T-helper 22 cell (primary cell): ENCODE measurements around the gene CNTFR.

ENCODE experiments used
- DNase-seq: peaks from one replicate; pipeline ENCODE4 v3.0.0-alpha.2; 2020; ENCODE audit warnings: low read depth

Gene CNTFR

GRCh38 chr9:34522971-34523797 is 66.3 kb downstream of the CNTFR start, which contains the start of gene ENHO:
Gene ENHO, minus strand, starts transcription at chr9:34522990. Its CDS starts 1,295 bp downstream, at chr9:34521695.
- peak; percentile 72 for DNase-seq

DNA sequence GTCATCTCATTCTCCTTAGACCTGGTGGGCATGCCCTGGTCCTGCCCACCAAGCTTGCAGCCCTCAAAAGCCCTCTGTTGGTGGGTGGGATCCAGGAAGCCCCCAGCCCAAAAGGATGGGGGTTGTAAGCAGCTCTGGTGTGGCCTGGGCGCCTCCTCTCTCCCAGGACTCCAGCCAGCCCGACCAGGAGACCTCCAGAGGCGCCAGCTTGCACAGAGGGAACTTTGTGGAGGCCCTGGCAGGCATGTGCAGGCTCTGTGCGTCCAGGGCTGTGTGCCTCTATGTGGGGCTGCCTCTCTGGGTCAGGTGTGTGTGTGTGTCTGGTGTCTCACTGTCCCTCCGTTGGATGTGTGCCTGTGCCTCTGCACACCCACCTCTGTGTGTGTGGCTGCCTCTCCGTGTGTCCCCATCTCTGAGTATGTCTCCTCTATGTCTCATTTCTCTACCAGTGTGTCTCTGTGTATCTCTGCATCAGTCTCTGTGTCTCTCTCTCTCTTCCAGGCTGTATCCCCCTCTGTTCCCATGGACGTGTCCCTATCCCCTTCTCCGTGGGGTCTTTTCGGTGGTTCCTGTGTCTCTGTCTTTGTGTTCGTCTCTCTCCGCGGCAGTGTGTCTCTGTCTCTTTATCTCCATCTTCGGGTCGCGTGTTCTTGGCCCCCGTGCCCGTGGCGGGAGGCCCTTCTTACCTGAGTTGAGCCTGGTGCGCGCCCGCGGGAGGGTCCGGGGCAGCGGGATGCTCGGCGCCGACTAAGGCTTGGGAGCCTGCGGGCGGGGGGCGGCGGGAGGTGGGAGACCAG is 67.2 kb downstream of the CNTFR start:
- no peak for DNase-seq

- DNase-seq = no peak
Observed at GRCh38 chr9:34521406-34522045, 68.0 kb downstream of the CNTFR start.

DNA sequence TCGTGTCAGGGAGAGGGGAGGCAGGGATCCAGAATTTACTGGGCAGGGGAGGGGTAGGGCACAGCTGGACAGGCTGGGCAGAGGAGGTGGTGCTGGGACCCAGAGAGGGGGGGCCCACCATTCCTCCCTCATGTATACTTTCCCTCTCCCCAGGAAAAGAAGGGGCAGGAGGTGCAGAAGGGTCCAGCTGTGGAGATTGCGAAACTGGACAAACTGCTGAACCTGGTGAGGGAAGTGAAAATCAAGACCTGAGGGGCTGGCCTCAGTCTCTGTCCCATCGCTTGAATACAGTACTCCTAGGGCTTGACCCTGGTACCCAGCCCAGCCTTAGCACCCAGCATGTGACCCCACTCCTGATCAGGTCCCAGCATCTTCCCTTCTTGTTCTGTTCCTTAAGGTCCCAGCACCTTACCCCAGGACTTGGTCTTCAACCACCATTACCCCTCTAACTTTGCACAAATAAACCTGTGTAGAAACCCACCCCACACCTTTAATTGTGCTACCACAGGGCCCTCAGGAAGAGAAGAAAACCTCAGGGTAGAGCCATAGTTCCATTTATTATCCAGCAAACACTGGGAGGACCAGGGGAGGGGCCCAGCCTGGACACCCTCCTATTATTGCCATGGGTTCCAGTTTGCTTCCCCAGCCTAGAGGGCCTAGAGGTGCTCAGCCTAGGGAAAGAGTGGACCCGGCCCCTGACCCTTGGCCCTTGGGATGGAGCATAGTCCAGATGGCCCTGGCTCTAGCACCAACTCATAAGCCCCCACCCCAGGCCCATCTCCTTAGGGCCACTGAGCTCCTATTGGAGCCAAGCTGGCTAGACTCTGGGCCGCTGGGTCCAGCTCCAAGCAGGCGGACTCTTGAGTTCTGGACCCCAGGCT is 68.8 kb downstream of the CNTFR start:
- no peak for DNase-seq

DNA sequence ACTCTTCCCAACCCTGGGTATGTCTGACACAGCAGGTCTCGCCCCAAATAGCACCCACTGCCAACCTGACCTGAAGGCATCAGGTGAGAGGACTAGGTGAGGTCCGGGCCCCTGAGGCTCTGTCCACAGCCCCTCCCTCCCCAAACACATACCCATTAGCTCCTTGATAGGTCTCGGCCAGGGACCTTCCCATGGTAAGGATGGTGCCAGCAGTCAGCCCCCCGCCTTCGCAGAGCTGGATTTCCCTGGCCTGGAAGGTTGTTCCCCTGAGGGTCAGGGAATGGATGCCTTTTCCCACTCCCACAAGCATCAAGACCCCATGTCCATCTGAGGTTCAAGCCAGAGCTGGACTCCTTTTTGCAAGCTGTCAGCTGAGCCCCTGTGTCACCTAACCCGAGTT is 69.4 kb downstream of the CNTFR start:
- DNase-seq = no peak

DNA sequence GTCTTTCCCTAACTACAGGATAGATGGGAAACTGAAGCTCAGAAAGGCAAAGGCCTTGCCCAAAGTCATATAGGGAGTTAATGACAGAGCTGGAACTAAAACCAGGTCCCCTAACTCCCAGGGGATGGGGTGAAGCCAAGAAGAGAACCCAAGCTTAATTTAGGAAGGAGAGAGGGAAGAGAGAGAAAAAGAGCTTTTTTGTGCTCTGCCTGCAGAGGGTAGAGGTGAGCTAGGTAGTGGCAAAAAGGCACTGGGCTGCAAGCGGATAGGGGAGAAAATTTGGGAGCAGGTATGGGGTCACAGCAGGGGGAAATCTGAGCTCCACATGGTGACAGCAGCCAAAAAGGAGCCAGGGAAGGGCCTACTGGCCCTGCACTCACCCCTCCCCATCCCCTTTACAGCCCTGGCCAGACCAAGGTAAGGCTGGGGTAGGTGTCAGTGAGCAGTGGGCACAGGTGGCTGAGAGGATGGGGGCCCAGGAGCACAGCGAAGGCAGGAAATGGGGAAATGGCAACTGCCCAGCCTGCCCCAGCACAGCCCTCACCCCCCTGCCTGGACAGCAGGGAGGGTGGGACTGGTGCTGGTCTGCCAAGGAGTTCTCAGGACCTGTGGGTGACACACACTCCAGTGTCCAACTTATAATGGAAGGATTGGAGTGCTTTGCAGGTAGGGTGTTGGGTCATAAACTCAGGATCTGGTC is 70.1 kb downstream of the CNTFR start:
- DNase-seq = no peak

GRCh38 chr9:34518896-34519295 is 70.6 kb downstream of the CNTFR start:
- DNase-seq = no peak

DNA sequence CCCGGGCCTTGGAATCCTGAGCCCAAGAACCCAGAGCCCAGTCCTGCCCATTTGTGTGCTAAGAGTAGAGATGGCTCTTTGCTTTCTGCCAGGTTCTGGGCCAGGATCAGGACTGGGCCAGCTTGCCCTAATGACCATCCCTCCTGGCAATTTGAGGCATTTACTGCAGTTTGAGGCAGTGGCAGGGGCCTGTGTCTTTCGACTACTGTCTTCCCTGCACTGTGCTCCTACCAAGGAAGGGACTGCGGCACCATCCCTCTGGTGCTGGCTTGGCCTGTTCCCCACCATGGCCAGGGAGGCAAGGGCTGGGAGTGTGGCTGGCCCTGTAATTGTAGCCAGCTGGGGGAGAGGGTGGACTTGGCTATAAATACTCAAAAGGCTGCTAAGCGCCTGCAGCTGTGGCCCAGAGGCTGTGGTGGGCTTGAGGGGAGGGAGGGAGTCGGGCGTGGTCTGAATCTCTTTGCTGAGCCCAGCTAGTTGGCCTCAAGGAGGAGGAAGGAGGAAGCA is 71.4 kb downstream of the CNTFR start:
- DNase-seq = no peak

DNA sequence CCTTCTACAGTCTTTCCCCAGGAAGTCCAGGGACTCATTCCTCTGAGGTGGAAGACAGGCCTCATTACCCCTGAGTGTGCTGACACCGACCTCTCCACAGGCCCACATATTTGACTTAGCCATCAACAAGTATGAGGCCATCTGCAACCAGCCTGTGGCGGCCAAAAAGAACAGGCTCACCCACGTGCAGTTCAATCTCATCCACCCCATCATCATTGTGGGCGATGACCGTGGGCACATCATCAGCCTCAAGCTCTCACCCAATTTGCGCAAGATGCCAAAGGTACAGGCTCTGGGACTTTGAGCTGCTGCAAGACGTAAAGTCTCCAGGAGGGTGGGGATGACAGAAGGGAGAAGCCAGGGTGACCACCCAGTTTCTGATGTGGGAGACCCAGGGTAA is 72.3 kb downstream of the CNTFR start:
- DNase-seq = no peak

GRCh38 chr9:34515959-34516358 is 73.6 kb downstream of the CNTFR start:
- no peak for DNase-seq

DNA sequence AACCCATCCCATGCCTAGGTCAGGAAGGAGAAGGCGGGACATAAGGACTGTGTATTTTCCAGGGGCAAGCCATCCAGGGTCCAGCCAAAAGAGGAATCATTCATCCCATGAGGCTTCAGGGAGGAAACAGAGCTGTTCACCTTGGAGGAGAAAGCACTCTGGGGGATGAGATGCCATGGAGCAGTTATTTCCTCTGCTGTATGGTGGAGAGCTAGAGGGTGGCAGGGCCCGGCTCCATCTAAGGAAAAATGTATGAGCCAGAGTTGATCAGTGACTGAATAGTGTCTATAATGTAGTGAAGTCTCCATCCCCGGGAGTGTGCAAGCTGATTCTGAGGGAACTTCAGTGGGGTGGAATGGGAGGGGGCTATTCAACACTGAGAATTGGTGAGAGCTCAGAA is 74.7 kb downstream of the CNTFR start:
- no peak for DNase-seq

DNA sequence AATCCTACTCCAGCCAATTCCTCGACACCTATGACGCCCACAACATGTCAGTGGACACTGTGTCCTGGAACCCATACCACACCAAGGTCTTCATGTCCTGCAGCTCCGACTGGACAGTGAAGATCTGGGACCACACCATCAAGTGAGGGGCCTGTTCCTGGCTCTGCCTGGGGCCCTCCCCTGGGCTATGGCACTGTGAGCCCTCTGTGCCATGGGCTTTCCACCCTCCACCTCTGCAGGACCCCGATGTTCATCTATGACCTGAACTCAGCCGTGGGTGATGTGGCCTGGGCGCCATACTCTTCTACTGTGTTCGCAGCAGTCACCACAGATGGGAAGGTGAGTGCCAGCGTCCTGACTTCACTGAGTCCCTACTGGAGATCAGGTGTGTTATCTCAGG is 75.1 kb downstream of the CNTFR start:
- DNase-seq = no peak

DNA sequence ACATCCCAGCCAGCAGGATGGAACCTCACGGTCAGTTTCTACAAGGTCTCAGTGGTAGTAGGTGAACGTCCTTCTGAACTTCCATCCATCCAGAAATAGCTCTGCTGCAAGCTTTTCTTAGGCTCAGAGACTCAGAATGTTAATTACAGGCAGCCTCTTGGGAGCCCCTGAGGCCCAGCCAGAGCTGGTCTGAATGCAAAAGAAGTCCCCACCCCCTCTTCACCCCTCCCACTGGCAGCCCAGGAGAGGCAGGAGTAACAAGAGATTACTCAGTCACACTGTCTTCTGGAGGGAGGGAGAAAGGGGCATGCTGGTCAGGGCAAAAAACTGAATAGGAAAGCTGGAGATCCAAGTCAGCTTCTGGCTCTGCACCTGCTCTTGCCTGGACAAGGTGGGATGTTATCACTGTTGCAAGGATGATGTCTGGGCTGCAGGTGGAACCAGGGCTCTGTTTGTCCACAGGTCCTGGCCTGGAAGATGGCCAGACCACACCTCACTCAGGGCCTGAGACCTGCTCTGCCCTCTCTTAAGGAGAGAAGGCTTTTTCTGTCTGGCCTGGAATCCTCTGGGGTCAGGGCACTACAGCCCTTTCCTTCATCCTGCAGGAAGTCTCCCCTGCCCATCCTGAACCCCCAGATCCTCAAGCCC is 75.8 kb downstream of the CNTFR start:
- DNase-seq = no peak

DNA sequence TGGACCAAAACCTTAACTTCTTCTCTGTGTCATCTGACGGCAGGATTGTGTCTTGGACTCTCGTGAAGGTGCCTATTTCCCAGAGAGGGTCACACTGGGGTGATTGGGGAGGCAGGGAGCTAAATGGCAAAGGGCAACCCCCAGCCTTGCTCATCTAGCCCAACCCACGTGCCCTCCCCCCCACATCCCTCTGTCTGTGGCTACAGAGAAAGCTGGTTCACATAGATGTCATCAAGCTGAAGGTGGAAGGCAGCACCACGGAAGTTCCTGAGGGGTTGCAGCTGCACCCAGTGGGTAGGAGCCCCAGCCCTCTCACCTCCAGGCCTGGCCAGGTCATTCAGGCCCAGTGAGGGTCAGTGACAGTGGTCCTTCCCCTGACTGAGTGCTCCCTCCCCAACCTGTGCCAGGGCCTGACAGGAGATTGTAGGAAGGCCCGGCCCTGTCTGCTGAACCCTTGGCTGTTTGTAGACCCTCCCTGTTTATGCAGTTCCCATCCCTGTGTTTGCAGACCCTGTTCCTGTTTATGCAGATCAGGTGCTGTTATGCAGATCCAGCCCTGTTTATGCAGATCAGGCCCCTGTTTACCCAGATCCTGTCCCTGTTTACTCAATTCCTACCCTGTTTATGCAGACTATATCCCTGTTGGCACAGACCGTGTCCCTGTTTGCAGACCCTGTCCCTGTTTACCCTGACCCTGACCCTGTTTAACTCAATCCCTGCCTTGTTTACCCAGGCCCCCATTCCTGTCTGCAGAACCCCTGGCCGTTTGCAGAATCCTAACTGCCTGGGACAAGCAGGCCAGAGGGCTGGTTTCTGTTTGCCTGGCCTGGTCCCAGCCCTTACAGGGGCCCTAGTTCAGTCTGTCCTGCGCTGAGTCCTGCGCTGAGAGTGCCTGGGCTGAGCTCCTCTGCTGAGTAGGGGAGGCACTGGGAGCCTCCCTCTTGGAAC is 77.1 kb downstream of the CNTFR start:
- DNase-seq = no peak

- no peak for DNase-seq
Observed at GRCh38 chr9:34510497-34511468, 78.7 kb downstream of the CNTFR start.

- DNase-seq = no peak
Observed at GRCh38 chr9:34508951-34509350, 80.6 kb downstream of the CNTFR start.

DNA sequence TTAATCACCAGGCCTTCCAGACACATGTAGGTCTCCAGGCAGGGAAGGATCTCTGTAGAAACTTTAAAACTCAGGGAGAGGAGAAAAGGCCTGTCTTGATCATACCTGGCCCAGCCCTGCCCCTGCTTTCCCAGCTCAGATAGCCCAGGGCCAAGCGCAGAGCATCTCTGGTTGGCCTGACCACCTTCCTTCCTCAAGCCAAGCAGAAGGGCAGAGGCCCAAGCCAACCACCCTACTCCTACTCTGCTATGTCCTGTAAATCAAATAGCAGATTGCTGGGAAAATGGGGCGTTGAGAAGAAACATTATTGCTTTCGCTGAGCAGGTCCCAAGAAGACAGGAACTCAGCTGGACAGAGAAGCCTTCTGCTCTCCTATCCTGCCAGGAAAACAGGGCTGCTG is 81.1 kb downstream of the CNTFR start:
- no peak for DNase-seq

GRCh38 chr9:34507966-34508365 is 81.6 kb downstream of the CNTFR start:
- no peak for DNase-seq
